C4-2B (cell line): ENCODE measurements around the gene EEIG1.

Experiments
- CTCF ChIP-seq: fragments of 450-650 bp; conservative IDR thresholded peaks from 2 replicates; pipeline ENCODE4 v1.5.1; 2017; ENCODE audit warnings: mild to moderate bottlenecking
- ZFX ChIP-seq: fragments of 450-650 bp; IDR thresholded peaks from 2 replicates; pipeline ENCODE4 v1.6.1; 2017

GRCh38 chr9:127983847-127984289 lies 3.1 kb upstream of the EEIG1 start:
- TF ChIP-seq CTCF (no peak), ZFX (no peak)
